DLD1 (cell line): ENCODE results near the gene PRKD2.

Experiments used
- in situ Hi-C: cut with HindIII; loops from 2 replicates; pipeline ENCODE4 v1.10.0; 2017; ENCODE audit warnings: low sequenced_read_pairs

Gene PRKD2

GRCh38 chr19:46725859-46726393, 9.0 kb upstream of the PRKD2 start:
- in situ Hi-C loops, result no loop called here

- in situ Hi-C loops, result no loop called here
Observed at GRCh38 chr19:46725036-46725820, 8.3 kb upstream of the PRKD2 start.

GRCh38 chr19:46724468-46724867, 7.6 kb upstream of the PRKD2 start:
- in situ Hi-C loops, result no loop called here

GRCh38 chr19:46723471-46723870, 6.6 kb upstream of the PRKD2 start:
- in situ Hi-C loops, result no loop called here

GRCh38 chr19:46723023-46723461, 6.1 kb upstream of the PRKD2 start:
- in situ Hi-C loops, result no loop called here

GRCh38 chr19:46722421-46723022, 5.6 kb upstream of the PRKD2 start:
- in situ Hi-C loops, result no loop called here

- in situ Hi-C loops, result no loop called here
Observed at GRCh38 chr19:46722004-46722380, 5.1 kb upstream of the PRKD2 start.

- in situ Hi-C loops, result no loop called here
Observed at GRCh38 chr19:46721269-46722003, 4.5 kb upstream of the PRKD2 start.

GRCh38 chr19:46720503-46721239, 3.8 kb upstream of the PRKD2 start:
- in situ Hi-C loops, result no loop called here

GRCh38 chr19:46719629-46720502, 3.0 kb upstream of the PRKD2 start:
- in situ Hi-C loops, result no loop called here

GRCh38 chr19:46718934-46719622, 2.2 kb upstream of the PRKD2 start:
- in situ Hi-C loops, result no loop called here

GRCh38 chr19:46718157-46718933, 1.4 kb upstream of the PRKD2 start:
- in situ Hi-C loops, result no loop called here

GRCh38 chr19:46717716-46718143, 816 bp upstream of the PRKD2 start:
- in situ Hi-C loops, result no loop called here

GRCh38 chr19:46716672-46717033, 261 bp downstream of the PRKD2 start:
- in situ Hi-C loops, result no loop called here

- in situ Hi-C loops, result no loop called here
Observed at GRCh38 chr19:46715975-46716671, 791 bp downstream of the PRKD2 start.

- in situ Hi-C loops, result no loop called here
Observed at GRCh38 chr19:46715620-46715974, 1.3 kb downstream of the PRKD2 start.

- in situ Hi-C loops, result no loop called here
Observed at GRCh38 chr19:46714444-46715106, 2.3 kb downstream of the PRKD2 start.
